OCI-LY7 (cell line): ENCODE measurements around the gene PROKR2. TPM values are rescaled to one million over a fixed set of nuclear protein-coding genes. Genes with fewer than 3 reads are reported as not detected.

ENCODE experiments used
- Bru-seq: library from RNA; stranded (reverse); fragments of 400-500 nt; gene quantifications from one replicate; lab custom pipeline; 2021; lab: Mats Ljungman, UMichigan
- BruChase-seq, 2 experiments: library from RNA; stranded (reverse); fragments of 400-500 nt; gene quantifications; one replicate each; lab custom pipeline; 2021; lab: Mats Ljungman, UMichigan
- BruUV-seq: library from RNA; stranded (reverse); fragments of 400-500 nt; replicated peaks from 2 replicates; lab custom pipeline; 2021; lab: Mats Ljungman, UMichigan
- CTCF ChIA-PET: fragments of 300-600 bp; sonication (Branson Sonifier 250); formaldehyde crosslinking; loops from one replicate; lab custom pipeline; 2022; ENCODE audit warnings: antibody characterized with exemption; ENCODE audit not compliant: unreplicated experiment; lab: Charles Lee
- POLR2A ChIA-PET: fragments of 300-600 bp; sonication (Branson Sonifier 250); formaldehyde crosslinking; loops from one replicate; lab custom pipeline; 2022; ENCODE audit warnings: antibody characterized with exemption; lab: Charles Lee
- DNase-seq: peaks from one replicate; pipeline ENCODE4 v3.0.0-alpha.2; 2015; ENCODE audit warnings: low spot score
- H2AFZ ChIP-seq: fragments of 200-600 bp; sonication (generic), shearing (Covaris generic); 2 replicates; pipeline ENCODE4 v1.6.1; 2014; ENCODE audit warnings: mild to moderate bottlenecking, antibody characterized with exemption, low read length, moderate library complexity
- H3K27ac ChIP-seq: fragments of 200-600 bp; sonication (generic); 2 replicates; pipeline ENCODE4 v1.5.1; 2014; ENCODE audit warnings: mixed run types, low read depth, mild to moderate bottlenecking, moderate library complexity, low read length, inconsistent platforms; ENCODE audit not compliant: poor library complexity, severe bottlenecking
- H3K36me3 ChIP-seq: fragments of 200-600 bp; sonication (generic); 2 replicates; pipeline ENCODE4 v1.6.1; 2014; ENCODE audit warnings: mild to moderate bottlenecking, antibody characterized with exemption, low read length, moderate library complexity, mixed read lengths; ENCODE audit not compliant: insufficient read depth
- H3K4me1 ChIP-seq: fragments of 200-600 bp; sonication (generic); 2 replicates; pipeline ENCODE4 v1.5.1; 2014; ENCODE audit warnings: mild to moderate bottlenecking, low read length; ENCODE audit not compliant: insufficient read depth, poor library complexity, severe bottlenecking
- H3K4me2 ChIP-seq: fragments of 200-600 bp; sonication (generic); 2 replicates; pipeline ENCODE4 v1.6.1; 2014; ENCODE audit warnings: mild to moderate bottlenecking, low read length
- H3K4me3 ChIP-seq: fragments of 200-600 bp; sonication (generic); 2 replicates; pipeline ENCODE4 v1.5.1; 2014; ENCODE audit warnings: mild to moderate bottlenecking, low read depth, low read length; ENCODE audit not compliant: poor library complexity, severe bottlenecking
- H3K79me2 ChIP-seq: fragments of 200-600 bp; sonication (generic); 2 replicates; pipeline ENCODE4 v1.6.1; 2016; ENCODE audit warnings: low read depth, mild to moderate bottlenecking, low read length, moderate library complexity, mixed read lengths; ENCODE audit not compliant: insufficient read depth
- H3K9me2 ChIP-seq: fragments of 200-600 bp; sonication (generic); 2 replicates; pipeline ENCODE4 v1.6.1; 2016; ENCODE audit warnings: mild to moderate bottlenecking, low read length, mixed read lengths; ENCODE audit not compliant: insufficient read depth
- H3K9me3 ChIP-seq: fragments of 200-600 bp; sonication (generic); 2 replicates; pipeline ENCODE4 v1.6.1; 2014; ENCODE audit warnings: mild to moderate bottlenecking, mixed run types, low read length, mixed read lengths
- H4K20me1 ChIP-seq: fragments of 200-600 bp; sonication (generic); 2 replicates; pipeline ENCODE4 v1.6.1; 2014; ENCODE audit warnings: mild to moderate bottlenecking, antibody characterized with exemption, low read length, moderate library complexity, mixed read lengths; ENCODE audit not compliant: insufficient read depth
- CTCF ChIP-seq: fragments of 200-600 bp; sonication (generic); conservative IDR thresholded peaks from 2 replicates; pipeline ENCODE4 v1.5.1; 2014; ENCODE audit warnings: mild to moderate bottlenecking, antibody characterized with exemption, low read length, moderate library complexity, mixed read lengths
- EZH2phosphoT487 ChIP-seq: fragments of 200-600 bp; sonication (generic); IDR thresholded peaks from 2 replicates; pipeline ENCODE4 v1.6.1; 2018; ENCODE audit warnings: low read depth, borderline replicate concordance, mild to moderate bottlenecking, mixed run types, antibody characterized with exemption, low read length, moderate library complexity, mixed read lengths
- intact Hi-C: fragments of 100-400 bp; cut with micrococcal nuclease; formaldehyde crosslinking; loops from one replicate; pipeline ENCODE4 v1.10.0; 2022; ENCODE audit not compliant: unreplicated experiment
- long read RNA-seq: library from polyadenylated mRNA; stranded (forward); transcript quantifications from one replicate; pipeline ENCODE4 v2.0.0, GENCODE V29; 2022
- total RNA-seq, 2 experiments: library from RNA; depleted of rRNA in 1 of 2; stranded (reverse); fragments of >200 nt in 1 of 2; shearing (Covaris generic) in 1 of 2; gene quantifications; 2 replicates each; pipeline ENCODE4 v1.2.3, GENCODE V29; 2014 to 2022

The PROKR2 gene
- not detected in 2 replicates for total RNA-seq (2014; rRNA removed; shearing (Covaris generic))
- not detected in 2 replicates for total RNA-seq (2022)
- Bru-seq, nascent RNA = not detected
- BruChase-seq, experiment 1, labeled RNA remaining after a 6-hour chase = not detected
- not detected for BruChase-seq, experiment 2, labeled RNA remaining after a 2-hour chase
- long read RNA-seq = 0 reads

- H4K20me1 ChIP-seq = no peaks in the 10 kb centered on the region
- ChIA-PET POLR2A (no interaction called here), CTCF (no interaction called here)
- no peak within 1 kb of the TSS for H3K4me3 ChIP-seq
- H3K27ac ChIP-seq = no peak within 1 kb of the TSS
- no peak within 1 kb of the TSS for H2AFZ ChIP-seq
- no peaks in the 10 kb centered on the region for H3K79me2 ChIP-seq
- intact Hi-C loops = no loop called here
- no peaks in the 10 kb centered on the region for H3K4me1 ChIP-seq
- no peaks in the 10 kb centered on the region for H3K36me3 ChIP-seq
- BruUV-seq = no TSS peak
- no peak within 1 kb of the TSS for H3K4me2 ChIP-seq
- no peaks in the 10 kb centered on the region for H3K9me3 ChIP-seq
- H3K9me2 ChIP-seq = no peaks in the 10 kb centered on the region
- DNase-seq = no peak
- no peak for TF ChIP-seq CTCF
- TF ChIP-seq EZH2phosphoT487 = no peak
These were observed at the start of gene PROKR2 for GRCh38 chr20:5316188-5317158. PROKR2 (minus strand) TSS chr20:5316954; CDS start chr20:5314369, 2,585 bp downstream.

- BruUV-seq = no TSS peak
- Histone ChIP-seq H3K9me3 (peaks cover 4% of the 10 kb centered on the region; the same call in 1 of the 2 replicates), H3K27ac (no peak overlapping the region), H3K9me2 (no peaks in the 10 kb centered on the region), H3K36me3 (no peaks in the 10 kb centered on the region), H3K4me2 (no peak overlapping the region), H3K4me3 (no peak overlapping the region), H3K79me2 (no peaks in the 10 kb centered on the region), H3K4me1 (no peaks in the 10 kb centered on the region), H2AFZ (no peak overlapping the region), H4K20me1 (no peaks in the 10 kb centered on the region)
- ChIA-PET CTCF (no interaction called here), POLR2A (interaction anchor here (0.6 kb wide), 1 partner anchor 14 kb away, joined by 4 read pairs; no protein-coding TSS in a partner anchor)
- DNase-seq = no peak
- intact Hi-C loops = no loop called here
- TF ChIP-seq EZH2phosphoT487 (no peak), CTCF (no peak)
These were observed 48.3 kb upstream of the PROKR2 start for GRCh38 chr20:5364997-5365597.
